ENCODE data around the gene STRN.
A peak's percentile ranks its signal among the peaks of the same experiment; 100 is the strongest.
"Not testable (repeated sequence)": the region's sequence is repeated elsewhere in the genome, so short reads cannot be mapped to it uniquely, and the experiment has no call there.

The STRN gene, protein sequence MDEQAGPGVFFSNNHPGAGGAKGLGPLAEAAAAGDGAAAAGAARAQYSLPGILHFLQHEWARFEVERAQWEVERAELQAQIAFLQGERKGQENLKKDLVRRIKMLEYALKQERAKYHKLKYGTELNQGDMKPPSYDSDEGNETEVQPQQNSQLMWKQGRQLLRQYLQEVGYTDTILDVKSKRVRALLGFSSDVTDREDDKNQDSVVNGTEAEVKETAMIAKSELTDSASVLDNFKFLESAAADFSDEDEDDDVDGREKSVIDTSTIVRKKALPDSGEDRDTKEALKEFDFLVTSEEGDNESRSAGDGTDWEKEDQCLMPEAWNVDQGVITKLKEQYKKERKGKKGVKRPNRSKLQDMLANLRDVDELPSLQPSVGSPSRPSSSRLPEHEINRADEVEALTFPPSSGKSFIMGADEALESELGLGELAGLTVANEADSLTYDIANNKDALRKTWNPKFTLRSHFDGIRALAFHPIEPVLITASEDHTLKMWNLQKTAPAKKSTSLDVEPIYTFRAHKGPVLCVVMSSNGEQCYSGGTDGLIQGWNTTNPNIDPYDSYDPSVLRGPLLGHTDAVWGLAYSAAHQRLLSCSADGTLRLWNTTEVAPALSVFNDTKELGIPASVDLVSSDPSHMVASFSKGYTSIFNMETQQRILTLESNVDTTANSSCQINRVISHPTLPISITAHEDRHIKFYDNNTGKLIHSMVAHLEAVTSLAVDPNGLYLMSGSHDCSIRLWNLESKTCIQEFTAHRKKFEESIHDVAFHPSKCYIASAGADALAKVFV

DNA sequence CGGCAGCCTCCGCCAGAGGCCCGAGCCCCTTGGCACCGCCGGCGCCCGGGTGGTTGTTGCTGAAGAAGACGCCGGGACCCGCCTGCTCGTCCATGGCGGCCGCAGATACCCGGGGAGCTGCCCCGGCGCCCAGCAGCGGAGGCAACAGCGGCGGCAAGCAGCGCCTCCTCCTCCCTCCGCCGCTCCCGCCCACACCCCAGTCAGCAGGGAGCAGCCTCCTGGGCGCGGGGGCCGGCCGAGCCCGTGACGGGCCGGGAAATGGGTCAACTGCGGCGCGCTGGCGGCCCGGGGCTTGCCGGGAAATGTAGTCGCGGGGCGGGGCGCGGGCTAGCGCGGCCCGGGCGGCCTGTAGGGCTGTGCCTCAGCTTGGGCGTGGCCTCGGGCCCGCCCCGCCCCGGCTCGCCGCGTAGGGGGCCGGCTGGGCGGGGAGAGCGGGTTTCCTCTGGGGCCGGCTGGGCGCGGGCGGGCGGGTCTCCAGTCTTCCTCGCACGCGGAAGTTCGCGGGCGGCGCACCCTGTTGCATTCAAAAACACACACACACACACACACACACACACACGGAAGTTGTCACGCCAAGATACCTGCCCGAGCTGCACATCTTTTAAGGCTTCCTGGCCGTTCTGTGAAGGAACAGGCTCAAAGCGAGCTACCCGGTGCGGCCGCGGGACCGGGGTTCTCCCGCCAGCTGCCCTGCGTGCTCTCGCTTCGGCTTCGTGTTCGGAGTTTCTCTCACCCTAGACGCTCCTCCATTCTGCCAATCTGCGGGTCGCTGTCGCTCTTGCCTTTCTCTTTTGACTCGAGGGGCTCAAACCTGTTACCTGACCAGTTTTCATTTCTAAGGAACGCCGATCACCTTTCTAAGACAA is at the start of gene STRN:
TSS of gene STRN (minus strand) at position 167 of the 866 bp plus-strand sequence. CDS start at position 94, 73 bp downstream.
- peaks cover 7% of the 10 kb centered on the region for H3K36me3 Mint-ChIP-seq
- H3K27me3 Mint-ChIP-seq = no peaks in the 10 kb centered on the region
- peak within 1 kb of the TSS; percentile 98 for H3K27ac Mint-ChIP-seq
- peak; percentile 86 for ATAC-seq (ENCODE audit: low read depth)
- peak; percentile 96 to 99 for DNase-seq (ENCODE audit: low spot score in 2 of 2)
- no peaks in the 10 kb centered on the region for H3K9me3 Mint-ChIP-seq
- H3K4me1 Mint-ChIP-seq = peaks cover 31% of the 10 kb centered on the region
- peak within 1 kb of the TSS; percentile 98 for H3K4me3 Mint-ChIP-seq

DNA sequence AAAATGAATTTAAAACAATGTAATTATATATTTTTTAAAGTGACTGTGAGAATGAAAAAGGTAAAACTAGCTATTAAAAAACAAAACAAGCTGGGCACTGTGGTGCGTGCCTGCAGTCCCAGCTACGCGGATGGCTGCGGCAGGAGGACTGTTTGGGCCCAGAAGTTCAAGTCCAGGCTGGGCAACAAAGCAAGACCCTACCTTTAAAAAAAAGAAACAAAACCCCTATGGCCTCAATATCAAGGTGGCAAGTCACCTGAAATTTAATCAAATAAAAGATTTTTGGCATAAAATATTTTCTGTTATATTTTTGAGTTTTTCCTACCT is 46.9 kb upstream of the STRN start:
- peak; percentile 12 for ATAC-seq (ENCODE audit: low read depth)
- H3K4me3 Mint-ChIP-seq = no peak overlapping the region
- no peak for DNase-seq (ENCODE audit: low spot score in 2 of 2)
- peak overlapping the region; percentile 88 for H3K27ac Mint-ChIP-seq
- H3K4me1 Mint-ChIP-seq = peaks cover 22% of the 10 kb centered on the region
- H3K27me3 Mint-ChIP-seq = no peaks in the 10 kb centered on the region
- no peaks in the 10 kb centered on the region for H3K9me3 Mint-ChIP-seq
- H3K36me3 Mint-ChIP-seq = peaks cover 19% of the 10 kb centered on the region

DNA sequence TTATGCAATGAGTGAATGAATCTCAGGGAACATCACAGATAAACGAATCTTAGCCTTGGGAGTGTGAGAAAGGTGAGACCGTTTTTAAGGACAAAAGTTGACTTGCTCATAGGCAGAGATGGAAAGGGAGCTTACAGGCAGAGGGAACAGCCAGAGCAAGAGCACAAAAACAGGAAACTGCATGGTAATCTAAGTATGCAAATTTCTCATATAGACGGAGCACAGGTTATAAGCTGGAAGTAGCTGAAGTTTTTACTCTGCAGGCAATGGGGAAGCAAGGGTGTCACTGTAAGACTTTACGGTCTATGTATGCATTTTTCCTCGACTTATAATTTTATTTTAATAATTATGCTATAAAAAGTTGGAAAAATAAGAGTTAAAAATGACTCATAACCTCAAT is 44.8 kb upstream of the STRN start:
- ATAC-seq (ENCODE audit: low read depth) (peak; percentile 68), DNase-seq (ENCODE audit: low spot score in 2 of 2) (peak; percentile 14 to 16)
- H3K27ac Mint-ChIP-seq = peak overlapping the region; percentile 48
- no peaks in the 10 kb centered on the region for H3K9me3 Mint-ChIP-seq
- peaks cover 19% of the 10 kb centered on the region for H3K36me3 Mint-ChIP-seq
- peak overlapping the region; percentile 67 for H3K4me3 Mint-ChIP-seq
- peaks cover 25% of the 10 kb centered on the region for H3K4me1 Mint-ChIP-seq
- no peaks in the 10 kb centered on the region for H3K27me3 Mint-ChIP-seq

DNA sequence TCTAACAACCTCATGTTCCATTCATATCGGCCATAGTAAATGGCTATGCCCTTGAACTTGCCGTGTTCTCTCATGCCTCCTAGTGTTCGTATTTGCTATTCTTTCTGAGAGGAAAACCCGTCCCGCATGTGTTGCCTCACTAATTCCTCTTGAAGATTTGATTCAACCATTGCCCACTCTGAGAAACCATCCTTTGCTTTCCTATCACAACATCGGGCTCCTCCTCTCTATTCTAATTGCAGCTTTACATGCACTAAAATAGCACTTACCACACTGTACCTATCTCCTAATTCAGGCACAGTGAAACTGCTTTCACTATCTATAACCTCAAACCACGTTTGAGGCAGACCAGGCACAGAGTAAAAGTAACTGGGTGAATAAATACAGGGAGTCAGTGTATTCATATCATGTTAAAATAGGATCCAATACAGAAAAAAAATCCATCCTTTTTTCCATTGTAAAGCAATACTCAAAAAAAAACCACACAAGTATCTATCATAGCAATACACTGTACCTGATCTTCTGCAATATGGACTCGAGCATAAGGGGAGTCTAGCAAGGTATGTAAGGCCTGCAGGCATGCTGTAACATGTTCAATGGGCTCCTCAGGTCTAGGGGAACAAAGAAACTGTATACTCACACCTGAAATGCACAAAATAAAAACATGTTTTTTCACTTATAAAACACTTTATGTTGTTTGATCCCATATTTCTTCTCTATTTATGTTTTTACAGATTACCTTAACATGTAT is 39.0 kb upstream of the STRN start:
- Mint-ChIP-seq H3K27me3 (no peaks in the 10 kb centered on the region), H3K36me3 (peaks cover 31% of the 10 kb centered on the region), H3K27ac (peak overlapping the region; percentile 51), H3K4me1 (peaks cover 22% of the 10 kb centered on the region), H3K9me3 (no peaks in the 10 kb centered on the region), H3K4me3 (peak overlapping the region; percentile 65)
- ATAC-seq (ENCODE audit: low read depth) (peak; percentile 87), DNase-seq (ENCODE audit: low spot score in 2 of 2) (no peak)

DNA sequence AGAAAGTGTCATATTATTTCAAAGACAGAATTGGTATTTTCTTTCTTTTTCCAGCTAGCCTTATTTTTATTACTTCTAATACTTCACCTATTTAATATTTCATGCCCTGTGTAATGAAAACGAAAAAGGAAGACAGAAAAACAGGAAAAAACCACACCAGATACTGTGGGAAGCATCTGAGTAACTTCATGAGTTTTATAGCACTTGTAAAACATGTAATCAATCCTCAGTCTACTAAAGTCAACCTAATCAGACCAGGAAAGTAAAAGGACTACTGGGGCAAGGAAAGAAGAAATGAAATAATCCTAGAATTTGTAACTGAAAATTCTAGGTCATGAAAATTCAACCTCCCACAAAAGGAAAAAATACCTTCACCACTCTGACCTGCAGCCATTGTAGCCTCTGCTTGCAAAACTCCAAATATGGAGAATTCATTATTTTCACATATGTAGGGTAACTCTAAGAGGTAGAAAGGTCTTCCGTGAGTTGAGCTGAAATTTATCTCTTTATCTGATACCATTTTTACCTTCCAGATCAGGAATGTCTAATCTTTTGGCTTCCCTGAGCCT is 34.7 kb upstream of the STRN start:
- Mint-ChIP-seq H3K4me3 (no peak overlapping the region), H3K36me3 (peaks cover 36% of the 10 kb centered on the region), H3K27me3 (no peaks in the 10 kb centered on the region), H3K9me3 (no peaks in the 10 kb centered on the region), H3K4me1 (peaks cover 13% of the 10 kb centered on the region), H3K27ac (peak overlapping the region; percentile 51)
- DNase-seq (ENCODE audit: low spot score in 2 of 2) (no peak), ATAC-seq (ENCODE audit: low read depth) (no peak)

DNA sequence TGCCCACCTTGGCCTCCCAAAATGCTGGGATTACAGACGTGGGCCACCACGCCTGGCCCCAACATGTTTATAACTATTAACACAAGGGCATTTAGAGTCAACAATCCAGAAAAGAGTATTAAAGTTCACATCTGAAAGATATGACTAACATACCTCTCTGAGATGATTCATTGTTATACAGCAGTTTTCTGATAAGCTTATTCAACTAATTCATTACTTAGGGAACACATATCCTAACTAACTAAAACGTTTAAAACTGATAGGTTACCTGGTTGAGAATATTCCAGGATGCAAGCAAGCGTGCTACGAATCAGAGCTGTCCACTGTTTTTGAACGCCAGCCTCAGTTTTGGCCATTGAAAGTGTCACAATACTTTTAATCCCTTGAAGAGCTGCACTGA is 34.0 kb upstream of the STRN start:
- ATAC-seq (ENCODE audit: low read depth) (no peak), DNase-seq (ENCODE audit: low spot score in 2 of 2) (no peak)
- peaks cover 11% of the 10 kb centered on the region for H3K4me1 Mint-ChIP-seq
- H3K36me3 Mint-ChIP-seq = peaks cover 36% of the 10 kb centered on the region
- no peaks in the 10 kb centered on the region for H3K27me3 Mint-ChIP-seq
- no peak overlapping the region for H3K4me3 Mint-ChIP-seq
- no peaks in the 10 kb centered on the region for H3K9me3 Mint-ChIP-seq
- no peak overlapping the region for H3K27ac Mint-ChIP-seq

DNA sequence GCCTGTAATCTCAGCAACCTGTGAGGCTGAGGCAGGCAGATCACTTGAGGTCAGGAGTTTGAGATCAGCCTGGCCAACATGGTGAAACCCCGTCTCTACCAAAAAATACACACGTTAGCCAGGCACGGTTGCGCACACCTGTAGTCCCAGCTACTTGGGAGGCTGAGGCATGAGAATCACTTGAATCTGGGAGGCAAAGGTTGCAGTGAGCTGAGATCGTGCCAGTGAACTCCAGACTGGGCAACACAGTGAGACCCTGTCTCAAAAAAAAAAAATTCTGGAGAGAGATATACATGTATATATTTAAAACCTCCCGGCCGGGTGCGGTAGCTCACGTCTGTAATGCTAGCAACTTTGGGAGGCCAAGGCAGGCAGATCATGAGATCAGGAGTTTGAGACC is 33.1 kb upstream of the STRN start:
- H3K9me3 Mint-ChIP-seq; H3K27ac Mint-ChIP-seq; H3K4me1 Mint-ChIP-seq; DNase-seq (ENCODE audit: low spot score in 2 of 2); H3K27me3 Mint-ChIP-seq; H3K4me3 Mint-ChIP-seq; ATAC-seq (ENCODE audit: low read depth): not testable (repeated sequence)
- peaks cover 27% of the 10 kb centered on the region for H3K36me3 Mint-ChIP-seq

DNA sequence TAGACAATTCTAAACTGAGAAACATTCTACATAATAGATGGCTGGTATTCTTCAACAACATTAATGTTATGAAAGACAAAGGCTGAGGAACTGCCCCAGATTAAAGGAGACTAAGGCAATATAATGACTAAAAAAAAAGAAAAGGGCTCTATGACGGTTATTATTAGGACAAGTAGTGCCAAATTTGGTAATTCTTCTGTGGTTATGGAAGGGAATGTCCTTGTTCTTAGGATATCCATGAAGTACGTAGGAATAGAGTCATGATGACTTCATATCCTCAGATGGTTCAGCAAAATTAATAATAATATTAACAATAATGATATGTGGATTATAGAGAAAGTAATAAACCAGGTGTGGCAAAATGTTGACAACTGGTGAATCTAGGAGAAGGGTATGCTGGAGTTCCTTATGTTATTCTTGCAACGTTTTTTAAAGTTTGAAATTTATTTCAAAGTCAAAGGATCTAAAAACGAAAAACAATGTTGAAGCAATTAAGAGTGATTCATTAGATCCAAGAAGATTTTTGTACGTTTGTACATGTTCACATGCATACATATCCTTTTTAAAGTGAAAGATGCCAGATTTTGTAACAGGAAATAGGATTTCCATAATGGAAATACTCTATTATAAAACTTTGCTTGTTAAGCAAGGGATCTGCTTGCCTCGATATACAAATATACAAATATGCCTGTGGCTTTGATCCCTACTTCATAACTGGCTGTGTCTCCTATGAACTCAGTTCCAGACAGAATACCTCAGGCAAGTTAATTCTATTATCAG is 27.7 kb upstream of the STRN start:
- H3K4me1 Mint-ChIP-seq = no peaks in the 10 kb centered on the region
- DNase-seq (ENCODE audit: low spot score in 2 of 2) (no peak), ATAC-seq (ENCODE audit: low read depth) (no peak)
- H3K27me3 Mint-ChIP-seq = no peaks in the 10 kb centered on the region
- H3K36me3 Mint-ChIP-seq = peaks cover 12% of the 10 kb centered on the region
- no peaks in the 10 kb centered on the region for H3K9me3 Mint-ChIP-seq
- no peak overlapping the region for H3K27ac Mint-ChIP-seq
- H3K4me3 Mint-ChIP-seq = no peak overlapping the region

DNA sequence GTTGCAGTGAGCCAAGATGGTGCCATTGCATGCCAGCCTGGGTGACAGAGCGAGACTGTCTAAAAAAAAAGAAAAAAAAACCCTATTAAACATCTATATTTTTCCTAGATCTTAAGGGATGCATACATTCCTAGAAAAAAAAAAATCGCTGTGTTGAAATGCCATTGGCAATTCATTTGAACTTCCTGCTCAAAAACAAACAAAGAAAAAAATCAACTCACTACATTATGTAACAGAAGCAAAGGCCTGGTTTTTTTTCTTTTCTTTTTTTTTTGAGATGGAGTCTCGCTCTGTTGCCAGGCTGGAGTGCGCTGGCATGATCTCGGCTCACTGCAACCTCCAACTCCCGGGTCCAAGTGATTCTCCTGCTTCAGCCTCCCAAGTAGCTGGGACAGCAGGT is 21.7 kb upstream of the STRN start:
- DNase-seq (ENCODE audit: low spot score in 2 of 2) (no peak), ATAC-seq (ENCODE audit: low read depth) (no peak)
- H3K36me3 Mint-ChIP-seq = peaks cover 7% of the 10 kb centered on the region
- H3K4me3 Mint-ChIP-seq = no peak overlapping the region
- no peaks in the 10 kb centered on the region for H3K27me3 Mint-ChIP-seq
- no peaks in the 10 kb centered on the region for H3K4me1 Mint-ChIP-seq
- no peak overlapping the region for H3K27ac Mint-ChIP-seq
- no peaks in the 10 kb centered on the region for H3K9me3 Mint-ChIP-seq

DNA sequence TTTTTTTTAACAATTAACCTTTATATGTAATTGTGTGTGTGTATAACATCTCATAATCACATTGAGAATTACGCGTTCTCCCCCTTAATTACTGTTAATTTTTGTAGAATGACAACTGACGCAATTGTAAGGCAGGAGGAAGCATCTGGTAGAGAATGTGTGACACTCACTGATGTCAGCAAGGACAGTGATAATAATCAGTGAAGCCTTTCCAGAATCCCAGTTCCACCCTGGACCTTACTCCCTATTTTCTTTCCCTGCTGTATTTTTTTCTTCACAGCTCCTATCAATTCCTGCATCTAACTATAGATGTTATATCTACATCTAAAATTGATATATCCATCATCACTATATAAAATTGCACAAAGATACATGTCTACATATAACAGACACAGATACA is 16.1 kb upstream of the STRN start:
- ATAC-seq (ENCODE audit: low read depth) (no peak), DNase-seq (ENCODE audit: low spot score in 2 of 2) (no peak)
- H3K4me1 Mint-ChIP-seq = no peaks in the 10 kb centered on the region
- H3K9me3 Mint-ChIP-seq = peaks cover 2% of the 10 kb centered on the region
- no peak overlapping the region for H3K4me3 Mint-ChIP-seq
- peaks cover 21% of the 10 kb centered on the region for H3K36me3 Mint-ChIP-seq
- no peaks in the 10 kb centered on the region for H3K27me3 Mint-ChIP-seq
- no peak overlapping the region for H3K27ac Mint-ChIP-seq

DNA sequence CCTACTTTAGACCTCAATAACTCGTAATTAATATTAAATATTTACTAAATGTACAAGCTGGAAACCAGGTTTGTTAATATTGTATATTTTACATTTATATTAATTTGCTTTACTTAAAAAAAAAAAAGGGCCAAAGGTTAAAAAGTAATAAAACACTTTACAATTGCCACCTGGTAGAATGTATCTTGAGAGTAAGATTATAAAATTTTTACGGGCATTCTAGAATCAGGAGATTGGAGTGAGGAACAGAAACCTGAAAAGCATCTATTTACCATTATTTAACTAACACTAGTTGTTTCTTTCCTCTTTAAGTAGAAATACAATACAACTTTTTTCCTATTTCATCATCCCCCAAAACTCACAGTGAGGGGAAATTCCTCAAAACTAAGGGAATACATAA is 15.6 kb upstream of the STRN start:
- Mint-ChIP-seq H3K4me1 (no peaks in the 10 kb centered on the region), H3K36me3 (peaks cover 21% of the 10 kb centered on the region), H3K4me3 (no peak overlapping the region), H3K27me3 (no peaks in the 10 kb centered on the region), H3K27ac (no peak overlapping the region), H3K9me3 (peaks cover 2% of the 10 kb centered on the region)
- no peak for ATAC-seq (ENCODE audit: low read depth)
- DNase-seq (ENCODE audit: low spot score in 2 of 2) = no peak

DNA sequence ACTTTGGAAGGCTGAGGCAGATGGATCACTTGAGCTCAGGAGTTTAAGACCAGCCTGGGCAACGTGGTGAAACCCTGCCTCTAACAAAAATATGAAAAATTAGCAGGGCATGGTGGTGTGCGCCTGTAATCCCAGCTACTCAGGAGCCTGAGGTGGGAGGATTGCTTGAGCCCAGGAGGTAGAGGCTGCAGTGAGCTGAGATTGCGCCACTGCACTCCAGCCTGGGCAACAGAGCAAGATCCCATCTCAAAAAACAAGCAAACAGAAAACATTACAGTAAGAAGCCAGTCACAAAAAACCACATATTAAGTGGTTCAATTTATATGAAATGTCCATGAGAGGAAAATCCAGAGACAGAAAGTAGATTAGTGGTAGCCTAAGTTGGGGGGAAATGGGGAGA is 12.7 kb upstream of the STRN start:
- ATAC-seq (ENCODE audit: low read depth); DNase-seq (ENCODE audit: low spot score in 2 of 2); H3K4me1 Mint-ChIP-seq; H3K4me3 Mint-ChIP-seq; H3K27me3 Mint-ChIP-seq; H3K9me3 Mint-ChIP-seq: not testable (repeated sequence)
- peaks cover 16% of the 10 kb centered on the region for H3K36me3 Mint-ChIP-seq
- H3K27ac Mint-ChIP-seq = peak overlapping the region; percentile 4

DNA sequence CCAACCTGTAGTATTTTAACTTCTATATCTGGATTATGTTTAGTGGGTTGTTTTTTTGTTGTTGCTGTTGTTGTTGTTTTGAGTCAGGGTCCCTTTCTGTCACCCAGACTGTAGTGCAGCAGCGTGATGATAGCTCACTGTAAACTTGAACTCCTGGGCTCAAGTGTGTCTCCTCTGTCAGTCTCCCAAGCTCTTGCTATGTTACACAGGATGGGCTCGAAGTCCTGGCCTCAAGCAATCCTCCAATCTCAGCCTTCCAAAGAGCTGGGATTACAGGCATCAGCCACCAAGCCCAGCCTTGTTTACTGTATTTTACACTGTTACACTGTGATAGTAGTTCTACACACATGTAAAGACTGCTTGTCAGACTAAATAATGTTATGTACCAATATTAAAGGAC is 9.7 kb upstream of the STRN start:
- no peak for DNase-seq (ENCODE audit: low spot score in 2 of 2)
- no peak overlapping the region for H3K4me3 Mint-ChIP-seq
- H3K9me3 Mint-ChIP-seq = peaks cover 2% of the 10 kb centered on the region
- H3K36me3 Mint-ChIP-seq = peaks cover 13% of the 10 kb centered on the region
- no peak for ATAC-seq (ENCODE audit: low read depth)
- H3K4me1 Mint-ChIP-seq = no peaks in the 10 kb centered on the region
- no peak overlapping the region for H3K27ac Mint-ChIP-seq
- H3K27me3 Mint-ChIP-seq = no peaks in the 10 kb centered on the region

Measured in memory B cell (primary cell).